AG04450 (cell line): ENCODE data around the gene CLDN16. TPM values are rescaled to one million over a fixed set of nuclear protein-coding genes. Genes with fewer than 3 reads are reported as not detected.

Experiments
- CTCF ChIA-PET: fragments of 300-600, 350-600 bp; formaldehyde crosslinking; extraction: SDS; loops from one replicate; lab custom pipeline; 2022; ENCODE audit warnings: antibody characterized with exemption, inconsistent platforms; lab: Charles Lee
- POLR2A ChIA-PET: fragments of 350-600 bp; formaldehyde crosslinking; extraction: SDS; loops from one replicate; lab custom pipeline; 2021; ENCODE audit warnings: antibody characterized with exemption, inconsistent platforms; lab: Yijun Ruan, JAX
- DNase-seq: peaks from one replicate; pipeline ENCODE4 v3.0.0-alpha.2; 2011; ENCODE audit warnings: low read depth, low spot score
- H3K27ac ChIP-seq: one replicate; pipeline ENCODE4 v1.5.1; 2012; ENCODE audit warnings: low read depth, low read length, control low read depth
- H3K27me3 ChIP-seq: one replicate; pipeline ENCODE4 v1.6.0; 2012; ENCODE audit warnings: low read length; ENCODE audit not compliant: control insufficient read depth, insufficient read depth
- H3K4me3 ChIP-seq: 2 replicates; pipeline ENCODE4 v1.5.1; 2011; ENCODE audit warnings: mild to moderate bottlenecking, low read depth, low read length, control low read depth
- H3K9me3 ChIP-seq: 2 replicates; pipeline ENCODE4 v1.5.1; 2012; ENCODE audit warnings: low read length; ENCODE audit not compliant: control insufficient read depth, insufficient read depth
- CTCF ChIP-seq: IDR thresholded peaks from 2 replicates; pipeline ENCODE4 v1.5.1; 2011; ENCODE audit warnings: low read depth, low read length, control low read depth, inconsistent platforms
- polyA plus RNA-seq: library from polyadenylated mRNA; depleted of rRNA; stranded (reverse); fragments of >200 nt; gene quantifications from 2 replicates; pipeline ENCODE4 v1.2.3, GENCODE V29; 2011

Gene CLDN16
- polyA plus RNA-seq, 1 experiment = 0.04 TPM

DNA sequence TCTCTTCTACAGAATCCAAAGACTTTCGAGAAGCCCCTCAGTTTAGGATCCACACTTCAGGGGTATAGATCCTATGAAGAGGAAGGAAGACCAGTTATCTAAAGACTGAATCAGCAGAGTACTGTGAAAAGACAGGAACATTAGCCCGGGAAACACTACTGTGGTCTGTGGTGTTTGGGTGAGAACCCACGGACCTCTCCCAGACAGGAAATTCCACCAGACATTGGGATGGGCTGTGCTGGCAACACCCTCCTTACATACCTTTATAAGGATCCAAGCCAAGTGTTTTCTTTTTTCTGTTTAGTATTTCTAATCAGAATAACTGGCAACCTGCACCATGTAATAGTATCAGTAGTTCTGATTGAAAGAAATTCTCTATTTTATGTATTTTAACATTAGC lies 47.7 kb downstream of the CLDN16 start:
- Histone ChIP-seq H3K27me3 (no peaks in the 10 kb centered on the region), H3K27ac (no peak overlapping the region), H3K4me3 (no peak overlapping the region), H3K9me3 (peaks cover 3% of the 10 kb centered on the region)
- TF ChIP-seq CTCF = no peak
- CTCF ChIA-PET = no interaction called here
- POLR2A ChIA-PET = no interaction called here
- no peak for DNase-seq

- ChIA-PET CTCF (no interaction called here), POLR2A (no interaction called here)
- DNase-seq = no peak
- Histone ChIP-seq H3K27ac (no peak overlapping the region), H3K4me3 (no peak overlapping the region), H3K9me3 (peaks cover 3% of the 10 kb centered on the region), H3K27me3 (no peaks in the 10 kb centered on the region)
- no peak for TF ChIP-seq CTCF
Observed at GRCh38 chr3:190436331-190436730, 48.4 kb downstream of the CLDN16 start.

DNA sequence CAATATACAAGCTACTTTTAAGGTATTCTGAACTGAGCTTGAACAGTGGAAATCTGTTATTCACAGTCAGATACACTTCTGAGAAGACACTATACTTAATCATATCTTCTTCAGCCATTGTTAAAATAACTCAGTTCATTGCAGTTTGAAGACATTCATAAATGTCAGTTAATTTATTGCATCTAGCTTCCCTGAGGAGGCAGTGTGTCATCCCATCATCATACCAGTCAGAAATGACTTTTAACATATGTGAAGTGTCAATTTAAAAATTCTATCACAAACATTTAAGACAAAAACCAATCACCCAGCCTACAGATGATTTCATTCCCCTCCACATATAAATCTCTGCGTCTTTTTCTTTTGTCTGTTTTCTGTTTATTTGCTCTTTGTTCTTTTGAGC lies 54.3 kb downstream of the CLDN16 start:
- Histone ChIP-seq H3K27me3 (no peaks in the 10 kb centered on the region), H3K4me3 (no peak overlapping the region), H3K27ac (no peak overlapping the region), H3K9me3 (no peaks in the 10 kb centered on the region; the same call in 1 of the 2 replicates)
- ChIA-PET CTCF (interaction anchor here (1.8 to 4.7 kb wide), 5 partner anchors 10 to 481 kb away, joined by 6 to 28 read pairs (median 23); no protein-coding TSS in a partner anchor), POLR2A (no interaction called here)
- TF ChIP-seq CTCF = no peak
- DNase-seq = no peak

GRCh38 chr3:190443257-190443656 lies 55.3 kb downstream of the CLDN16 start:
- H3K9me3 ChIP-seq = no peaks in the 10 kb centered on the region; the same call in 1 of the 2 replicates
- no peak overlapping the region for H3K27ac ChIP-seq
- POLR2A ChIA-PET = no interaction called here
- CTCF ChIA-PET = interaction anchor here (0.5 to 4.7 kb wide), 24 partner anchors 9 to 1722 kb away, joined by 3 to 28 read pairs (median 4); partner anchors contain the start of gene CLDN1
- no peak overlapping the region for H3K4me3 ChIP-seq
- H3K27me3 ChIP-seq = no peaks in the 10 kb centered on the region
- DNase-seq = no peak
- peak; percentile 54 for TF ChIP-seq CTCF

- ChIA-PET CTCF (interaction anchor here (0.6 to 4.7 kb wide), 10 partner anchors 13 to 487 kb away, joined by 3 to 28 read pairs (median 6); no protein-coding TSS in a partner anchor), POLR2A (no interaction called here)
- no peak for TF ChIP-seq CTCF
- Histone ChIP-seq H3K9me3 (no peaks in the 10 kb centered on the region; the same call in 1 of the 2 replicates), H3K27ac (no peak overlapping the region), H3K4me3 (no peak overlapping the region), H3K27me3 (no peaks in the 10 kb centered on the region)
- DNase-seq = no peak
Observed at GRCh38 chr3:190444006-190444405, 56.0 kb downstream of the CLDN16 start.
